AG04450 (cell line): ENCODE measurements around the gene DBNDD2. TPM values are rescaled to one million over a fixed set of nuclear protein-coding genes. Genes with fewer than 3 reads are reported as not detected.

ENCODE experiments used
- CTCF ChIA-PET: fragments of 300-600, 350-600 bp; formaldehyde crosslinking; extraction: SDS; loops from one replicate; lab custom pipeline; 2022; ENCODE audit warnings: antibody characterized with exemption, inconsistent platforms; lab: Charles Lee
- POLR2A ChIA-PET: fragments of 350-600 bp; formaldehyde crosslinking; extraction: SDS; loops from one replicate; lab custom pipeline; 2021; ENCODE audit warnings: antibody characterized with exemption, inconsistent platforms; lab: Yijun Ruan, JAX
- DNase-seq: peaks from one replicate; pipeline ENCODE4 v3.0.0-alpha.2; 2011; ENCODE audit warnings: low read depth, low spot score
- H3K27ac ChIP-seq: one replicate; pipeline ENCODE4 v1.5.1; 2012; ENCODE audit warnings: low read depth, low read length, control low read depth
- H3K27me3 ChIP-seq: one replicate; pipeline ENCODE4 v1.6.0; 2012; ENCODE audit warnings: low read length; ENCODE audit not compliant: control insufficient read depth, insufficient read depth
- H3K4me3 ChIP-seq: 2 replicates; pipeline ENCODE4 v1.5.1; 2011; ENCODE audit warnings: mild to moderate bottlenecking, low read depth, low read length, control low read depth
- H3K9me3 ChIP-seq: 2 replicates; pipeline ENCODE4 v1.5.1; 2012; ENCODE audit warnings: low read length; ENCODE audit not compliant: control insufficient read depth, insufficient read depth
- polyA plus RNA-seq: library from polyadenylated mRNA; depleted of rRNA; stranded (reverse); fragments of >200 nt; gene quantifications from 2 replicates; pipeline ENCODE4 v1.2.3, GENCODE V29; 2011
- TF ChIP-seq, protein P1 (sequence below): IDR thresholded peaks from 2 replicates; pipeline ENCODE4 v1.5.1; 2011; ENCODE audit warnings: low read depth, low read length, control low read depth, inconsistent platforms

Gene DBNDD2
- polyA plus RNA-seq, 1 experiment: 13.8 TPM

DNA sequence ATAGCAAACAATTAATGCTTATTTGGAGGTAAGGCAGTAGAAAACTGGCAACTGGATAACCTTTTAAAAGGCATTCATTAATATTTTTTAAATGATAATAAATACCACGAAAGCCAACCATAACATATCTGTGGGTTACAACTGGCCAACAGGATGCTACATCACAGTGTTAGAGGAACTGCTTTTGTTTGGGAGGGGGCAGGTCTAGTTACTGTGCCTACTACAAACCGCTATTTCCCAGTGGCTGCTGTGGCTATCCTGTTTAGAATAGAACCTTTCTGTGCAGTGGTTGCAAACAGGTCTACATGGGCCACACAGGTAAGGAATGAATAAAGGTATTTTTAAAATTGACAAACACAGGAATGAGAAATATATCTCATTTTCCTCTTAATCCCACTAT is 8.8 kb downstream of the DBNDD2 start:
- Histone ChIP-seq H3K4me3 (peak overlapping the region; percentile 93), H3K27ac (no peak overlapping the region), H3K9me3 (no peaks in the 10 kb centered on the region; the same call in 1 of the 2 replicates), H3K27me3 (no peaks in the 10 kb centered on the region)
- TF ChIP-seq, protein P1, sequence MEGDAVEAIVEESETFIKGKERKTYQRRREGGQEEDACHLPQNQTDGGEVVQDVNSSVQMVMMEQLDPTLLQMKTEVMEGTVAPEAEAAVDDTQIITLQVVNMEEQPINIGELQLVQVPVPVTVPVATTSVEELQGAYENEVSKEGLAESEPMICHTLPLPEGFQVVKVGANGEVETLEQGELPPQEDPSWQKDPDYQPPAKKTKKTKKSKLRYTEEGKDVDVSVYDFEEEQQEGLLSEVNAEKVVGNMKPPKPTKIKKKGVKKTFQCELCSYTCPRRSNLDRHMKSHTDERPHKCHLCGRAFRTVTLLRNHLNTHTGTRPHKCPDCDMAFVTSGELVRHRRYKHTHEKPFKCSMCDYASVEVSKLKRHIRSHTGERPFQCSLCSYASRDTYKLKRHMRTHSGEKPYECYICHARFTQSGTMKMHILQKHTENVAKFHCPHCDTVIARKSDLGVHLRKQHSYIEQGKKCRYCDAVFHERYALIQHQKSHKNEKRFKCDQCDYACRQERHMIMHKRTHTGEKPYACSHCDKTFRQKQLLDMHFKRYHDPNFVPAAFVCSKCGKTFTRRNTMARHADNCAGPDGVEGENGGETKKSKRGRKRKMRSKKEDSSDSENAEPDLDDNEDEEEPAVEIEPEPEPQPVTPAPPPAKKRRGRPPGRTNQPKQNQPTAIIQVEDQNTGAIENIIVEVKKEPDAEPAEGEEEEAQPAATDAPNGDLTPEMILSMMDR: no peak
- CTCF ChIA-PET: interaction anchor here (1.8 to 5.0 kb wide), 3 partner anchors 20 to 55 kb away, joined by 7 to 36 read pairs (median 20); no protein-coding TSS in a partner anchor
- no peak for DNase-seq
- POLR2A ChIA-PET: interaction anchor here (1.5 kb wide), 1 partner anchor 20 kb away, joined by 5 read pairs; no protein-coding TSS in a partner anchor

DNA sequence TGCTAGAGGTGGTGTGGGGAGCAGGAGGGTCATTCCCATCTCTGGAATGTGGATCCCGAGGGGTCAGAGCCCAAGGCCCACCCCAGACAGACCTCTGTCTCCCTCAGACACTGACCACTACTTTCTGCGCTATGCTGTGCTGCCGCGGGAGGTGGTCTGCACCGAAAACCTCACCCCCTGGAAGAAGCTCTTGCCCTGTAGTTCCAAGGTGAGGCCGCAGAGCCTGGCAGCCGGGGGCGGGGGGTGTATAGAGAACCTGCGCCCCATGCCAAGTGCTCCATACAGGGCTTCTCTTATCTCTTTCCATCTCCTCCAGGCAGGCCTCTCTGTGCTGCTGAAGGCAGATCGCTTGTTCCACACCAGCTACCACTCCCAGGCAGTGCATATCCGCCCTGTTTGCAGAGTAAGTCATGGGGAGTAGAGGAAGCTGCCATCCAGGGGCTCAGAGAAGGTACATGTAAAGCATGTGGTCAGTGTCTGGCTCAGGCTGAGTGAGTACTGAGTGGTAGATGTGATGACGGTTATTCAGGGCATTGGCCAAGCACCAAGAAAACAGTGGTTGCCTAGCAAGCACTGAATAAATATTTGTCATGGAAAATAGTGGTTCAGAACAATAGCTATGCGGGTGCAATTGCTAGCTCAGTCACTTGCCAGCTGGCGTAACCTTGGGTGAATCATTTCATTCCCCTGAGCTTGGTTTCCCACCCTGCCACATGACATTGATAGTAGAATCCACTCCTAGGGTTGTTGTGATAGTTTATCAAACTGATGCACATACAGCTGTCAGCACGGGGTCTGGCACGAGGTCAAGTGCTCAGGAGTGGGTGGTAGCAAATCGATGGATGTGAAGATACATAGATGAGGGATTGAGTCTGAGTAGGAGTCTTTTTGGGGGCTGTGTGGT is 11.4 kb downstream of the DBNDD2 start:
- TF ChIP-seq, protein P1: no peak
- CTCF ChIA-PET: interaction anchor here (0.7 to 5.0 kb wide), 7 partner anchors 17 to 352 kb away, joined by 3 to 36 read pairs (median 7); partner anchors contain the start of gene SYS1
- no peak overlapping the region for H3K4me3 ChIP-seq

DNA sequence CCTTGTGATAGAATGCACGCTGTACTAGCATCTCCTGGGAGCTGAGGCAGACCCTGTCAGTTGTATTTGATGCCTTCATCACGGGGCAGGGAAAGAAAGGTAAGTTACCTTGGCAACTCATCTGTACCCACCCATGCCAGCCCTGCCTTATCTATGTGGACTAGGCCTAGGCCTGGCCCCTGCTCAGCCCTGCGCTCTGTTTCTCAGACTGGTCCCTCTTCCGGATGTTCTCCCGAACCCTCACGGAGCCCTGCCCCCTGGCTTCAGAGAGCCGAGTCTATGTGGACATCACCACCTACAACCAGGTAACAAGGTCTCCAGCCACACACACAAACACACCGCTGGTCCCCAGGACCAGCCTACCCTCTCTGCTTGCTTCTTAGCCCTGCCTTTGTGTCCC is 12.0 kb downstream of the DBNDD2 start:
- no peak for DNase-seq
- H3K27ac ChIP-seq: peak overlapping the region; percentile 54
- POLR2A ChIA-PET: no interaction called here
- H3K9me3 ChIP-seq: no peaks in the 10 kb centered on the region; the same call in 1 of the 2 replicates
- CTCF ChIA-PET: interaction anchor here (2.4 to 4.3 kb wide), 2 partner anchors 17 to 57 kb away, joined by 8 to 27 read pairs; partner anchors contain the start of gene SYS1
- TF ChIP-seq, protein P1: no peak
- H3K27me3 ChIP-seq: no peaks in the 10 kb centered on the region
- H3K4me3 ChIP-seq: no peak overlapping the region

More for the DNA sequence above, 11.4 kb downstream of the DBNDD2 start:
- peak overlapping the region; percentile 63 for H3K27ac ChIP-seq
- peak; percentile 63 for DNase-seq
- H3K27me3 ChIP-seq: no peaks in the 10 kb centered on the region
- no peaks in the 10 kb centered on the region; the same call in 1 of the 2 replicates for H3K9me3 ChIP-seq
- POLR2A ChIA-PET: no interaction called here

DNA sequence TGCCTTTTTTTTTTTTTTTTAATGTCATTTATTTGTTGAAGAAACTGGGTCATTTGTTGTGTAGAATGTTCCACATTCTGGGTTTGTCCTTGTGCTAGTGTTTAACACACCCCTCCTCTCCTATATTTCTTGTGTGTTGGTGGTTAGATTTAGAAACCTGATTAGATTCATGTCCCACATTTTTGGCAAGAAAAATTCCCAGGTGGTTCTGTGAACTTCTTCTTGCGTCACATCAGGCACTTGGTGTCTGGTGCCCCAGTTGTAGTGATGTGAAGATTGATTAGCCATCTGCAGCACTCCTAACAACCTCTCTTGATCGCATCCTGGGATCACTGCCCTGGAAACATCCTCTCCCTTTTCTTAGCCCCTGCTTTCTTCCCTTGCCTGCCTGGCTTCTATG is 15.6 kb downstream of the DBNDD2 start:
- Histone ChIP-seq H3K4me3 (no peak overlapping the region), H3K27ac (no peak overlapping the region), H3K9me3 (no peaks in the 10 kb centered on the region), H3K27me3 (no peaks in the 10 kb centered on the region)
- POLR2A ChIA-PET: no interaction called here
- no peak for DNase-seq
- TF ChIP-seq, protein P1: no peak
- CTCF ChIA-PET: interaction anchor here (0.6 kb wide), 1 partner anchor 50 kb away, joined by 3 read pairs; no protein-coding TSS in a partner anchor

DNA sequence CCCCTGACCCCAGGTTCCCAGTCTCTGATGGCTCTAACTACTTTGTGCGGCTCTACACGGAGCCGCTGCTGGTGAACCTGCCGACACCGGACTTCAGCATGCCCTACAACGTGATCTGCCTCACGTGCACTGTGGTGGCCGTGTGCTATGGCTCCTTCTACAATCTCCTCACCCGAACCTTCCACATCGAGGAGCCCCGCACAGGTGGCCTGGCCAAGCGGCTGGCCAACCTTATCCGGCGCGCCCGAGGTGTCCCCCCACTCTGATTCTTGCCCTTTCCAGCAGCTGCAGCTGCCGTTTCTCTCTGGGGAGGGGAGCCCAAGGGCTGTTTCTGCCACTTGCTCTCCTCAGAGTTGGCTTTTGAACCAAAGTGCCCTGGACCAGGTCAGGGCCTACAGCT is 17.5 kb downstream of the DBNDD2 start:
- Histone ChIP-seq H3K9me3 (no peaks in the 10 kb centered on the region), H3K27me3 (no peaks in the 10 kb centered on the region), H3K27ac (no peak overlapping the region), H3K4me3 (no peak overlapping the region)
- ChIA-PET POLR2A (no interaction called here), CTCF (interaction anchor here (0.6 kb wide), 1 partner anchor 108 kb away, joined by 3 read pairs; no protein-coding TSS in a partner anchor)
- DNase-seq: no peak
- TF ChIP-seq, protein P1: no peak
